NT2/D1 (cell line): ENCODE results near the gene PDE3A.

Experiments used
- DNase-seq: peaks from one replicate; pipeline ENCODE4 v3.0.0-alpha.2; 2011; ENCODE audit warnings: low read depth, low spot score
- H3K27me3 ChIP-seq: 2 replicates; pipeline ENCODE4 v1.6.0; 2011; ENCODE audit warnings: mild to moderate bottlenecking; ENCODE audit not compliant: insufficient read length, insufficient read depth
- H3K36me3 ChIP-seq: 2 replicates; pipeline ENCODE4 v1.6.1; 2011; ENCODE audit warnings: mild to moderate bottlenecking, low read length, mixed read lengths; ENCODE audit not compliant: insufficient read depth, insufficient read length
- H3K4me1 ChIP-seq: 2 replicates; pipeline ENCODE4 v1.5.1; 2011; ENCODE audit not compliant: insufficient read depth, insufficient read length
- H3K4me3 ChIP-seq: 2 replicates; pipeline ENCODE4 v1.5.1; 2011; ENCODE audit warnings: low read depth; ENCODE audit not compliant: insufficient read length
- H3K9ac ChIP-seq: 2 replicates; pipeline ENCODE4 v1.6.0; 2011; ENCODE audit warnings: low read depth; ENCODE audit not compliant: insufficient read length
- H3K9me3 ChIP-seq: 2 replicates; pipeline ENCODE4 v1.5.1; 2011; ENCODE audit warnings: mild to moderate bottlenecking, low read length; ENCODE audit not compliant: insufficient read depth
- SUZ12 ChIP-seq: IDR thresholded peaks from 2 replicates; pipeline ENCODE4 v1.6.1; 2011; ENCODE audit not compliant: insufficient read length, insufficient read depth; ENCODE audit errors: extremely low read depth
- YY1 ChIP-seq: IDR thresholded peaks from 2 replicates; pipeline ENCODE4 v1.6.1; 2011; ENCODE audit not compliant: insufficient read length, insufficient read depth
- ZNF274 ChIP-seq: IDR thresholded peaks from 2 replicates; pipeline ENCODE4 v1.6.1; 2011; ENCODE audit warnings: mild to moderate bottlenecking, low read depth, low read length

Gene PDE3A

DNA sequence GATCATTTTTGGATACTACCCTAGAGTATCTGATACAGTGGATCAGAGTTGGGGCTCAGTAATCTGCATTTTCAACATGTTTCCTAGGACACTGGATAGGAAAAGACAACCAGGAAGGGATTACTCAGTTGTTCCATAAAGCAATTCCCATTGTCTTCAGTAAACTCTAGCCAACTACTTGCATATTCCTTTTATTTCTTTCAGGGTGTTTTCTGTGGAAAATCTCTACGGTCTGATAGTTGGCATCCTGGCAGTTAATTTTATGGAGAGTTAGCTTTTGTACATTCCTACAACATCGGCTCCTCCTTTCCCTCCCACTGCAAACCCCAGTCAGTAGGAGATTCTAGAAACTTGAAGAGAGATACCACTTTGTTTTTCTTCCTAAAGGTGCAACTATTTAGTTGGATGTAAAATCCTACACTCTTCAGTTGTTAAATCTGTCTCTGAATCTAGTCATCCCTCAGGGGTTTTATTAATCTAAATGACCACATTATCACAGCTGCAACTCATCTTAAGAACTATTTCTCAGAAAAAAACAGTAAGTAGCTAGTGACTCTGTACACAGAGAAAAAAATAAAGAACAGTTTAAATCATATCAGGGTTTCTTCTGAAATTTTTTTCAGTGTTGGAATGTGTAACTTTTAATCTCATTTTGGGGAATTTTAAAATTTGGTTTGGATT lies 103.9 kb downstream of the PDE3A start:
- H3K4me1 ChIP-seq, result no peaks in the 10 kb centered on the region
- no peaks in the 10 kb centered on the region for H3K27me3 ChIP-seq
- DNase-seq, result no peak
- peaks cover 19% of the 10 kb centered on the region for H3K9me3 ChIP-seq
- H3K36me3 ChIP-seq, result no peaks in the 10 kb centered on the region
- H3K4me3 ChIP-seq, result no peak overlapping the region
- no peak overlapping the region for H3K9ac ChIP-seq
- TF ChIP-seq ZNF274 (no peak), SUZ12 (no peak), YY1 (no peak)

DNA sequence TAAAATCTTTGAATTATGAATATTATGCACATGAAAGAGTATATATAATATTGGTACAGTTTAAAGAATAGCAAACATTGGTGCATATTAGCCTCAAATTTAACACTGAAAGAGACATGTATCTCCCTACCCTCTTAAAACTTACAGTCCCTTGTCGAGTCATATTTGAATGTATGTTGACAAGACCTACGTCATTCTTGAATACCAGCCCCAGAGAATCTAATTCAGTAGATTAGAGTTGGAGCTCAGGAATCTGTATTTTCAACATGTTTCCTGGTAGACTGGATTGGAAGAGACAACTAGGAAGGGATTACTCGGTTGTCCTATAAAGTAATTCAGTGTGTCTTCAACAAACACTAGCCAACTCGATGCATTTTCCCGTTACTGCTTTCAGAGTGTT lies 104.8 kb downstream of the PDE3A start:
- Histone ChIP-seq H3K9ac (no peak overlapping the region), H3K4me3 (no peak overlapping the region), H3K9me3 (peaks cover 19% of the 10 kb centered on the region), H3K4me1 (no peaks in the 10 kb centered on the region), H3K36me3 (no peaks in the 10 kb centered on the region), H3K27me3 (no peaks in the 10 kb centered on the region)
- TF ChIP-seq YY1, result no peak
- no peak for TF ChIP-seq ZNF274
- no peak for TF ChIP-seq SUZ12
- no peak for DNase-seq

DNA sequence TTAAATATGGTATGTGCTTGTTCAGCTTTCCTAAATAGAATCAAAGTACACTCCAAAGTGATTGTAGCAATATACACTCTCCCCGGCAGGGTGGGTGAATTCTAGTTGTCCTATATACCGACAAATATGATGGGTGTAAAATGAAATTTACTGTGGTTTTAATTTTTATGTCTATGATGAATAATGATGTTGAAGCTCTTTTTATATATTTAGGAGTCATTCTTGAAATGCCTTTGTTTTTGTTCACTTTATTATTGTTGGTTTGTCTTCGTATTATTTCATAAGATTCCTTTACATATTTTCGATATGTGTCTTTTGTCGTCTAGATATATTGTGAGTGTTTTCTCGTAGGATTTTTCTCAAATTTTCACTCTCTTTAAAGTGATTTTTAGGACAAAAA lies 105.7 kb downstream of the PDE3A start:
- TF ChIP-seq YY1, result no peak
- TF ChIP-seq SUZ12, result no peak
- no peak for TF ChIP-seq ZNF274
- no peak for DNase-seq
- no peak overlapping the region for H3K4me3 ChIP-seq
- no peaks in the 10 kb centered on the region for H3K4me1 ChIP-seq
- H3K36me3 ChIP-seq, result no peaks in the 10 kb centered on the region
- no peaks in the 10 kb centered on the region for H3K27me3 ChIP-seq
- peaks cover 19% of the 10 kb centered on the region for H3K9me3 ChIP-seq
- no peak overlapping the region for H3K9ac ChIP-seq

DNA sequence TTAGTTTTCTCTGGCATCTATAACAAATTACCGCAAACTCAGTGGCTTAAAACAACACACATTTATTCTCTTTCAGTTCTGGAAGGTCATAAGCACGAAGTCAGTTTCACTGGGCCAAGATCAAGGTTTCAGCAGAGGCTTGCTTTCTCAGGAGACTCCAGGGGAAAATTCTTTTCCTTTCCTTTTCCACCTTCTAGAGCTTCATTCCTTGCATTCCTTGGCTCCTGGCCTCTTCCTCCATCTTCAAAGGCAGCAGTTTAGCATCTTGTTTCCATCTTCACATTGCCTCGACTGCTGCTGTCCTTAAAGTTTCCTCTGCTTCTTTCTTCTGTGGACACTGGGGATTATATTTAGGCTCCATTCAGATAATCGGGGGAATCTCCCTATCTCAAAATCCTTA lies 106.1 kb downstream of the PDE3A start:
- TF ChIP-seq SUZ12 (no peak), ZNF274 (no peak), YY1 (no peak)
- H3K4me3 ChIP-seq, result no peak overlapping the region
- H3K4me1 ChIP-seq, result no peaks in the 10 kb centered on the region
- no peak overlapping the region for H3K9ac ChIP-seq
- no peaks in the 10 kb centered on the region for H3K36me3 ChIP-seq
- peaks cover 19% of the 10 kb centered on the region for H3K9me3 ChIP-seq
- H3K27me3 ChIP-seq, result no peaks in the 10 kb centered on the region
- peak; percentile 33 for DNase-seq

DNA sequence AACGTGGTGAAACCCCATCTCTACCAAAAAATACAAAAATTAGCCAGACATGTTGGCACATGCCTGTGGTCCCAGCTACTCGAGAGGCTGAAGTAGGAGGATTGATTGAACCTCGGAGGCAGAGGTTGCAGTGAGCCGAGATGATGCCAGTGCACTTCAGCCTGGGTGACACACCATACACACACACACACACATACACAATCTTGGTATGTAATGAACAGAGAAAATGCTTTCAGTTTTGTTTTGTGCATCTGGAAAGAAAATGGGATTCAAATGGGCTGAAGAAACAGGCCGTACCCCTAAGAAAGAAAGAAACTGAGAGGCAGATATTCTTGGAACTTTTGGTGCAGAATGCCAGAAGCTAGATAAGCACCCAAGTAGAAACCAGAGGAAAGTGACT lies 107.2 kb downstream of the PDE3A start:
- Histone ChIP-seq H3K36me3 (no peaks in the 10 kb centered on the region), H3K4me1 (no peaks in the 10 kb centered on the region), H3K4me3 (no peak overlapping the region), H3K27me3 (no peaks in the 10 kb centered on the region), H3K9me3 (peaks cover 19% of the 10 kb centered on the region), H3K9ac (no peak overlapping the region)
- no peak for DNase-seq
- TF ChIP-seq SUZ12 (no peak), YY1 (no peak), ZNF274 (no peak)

DNA sequence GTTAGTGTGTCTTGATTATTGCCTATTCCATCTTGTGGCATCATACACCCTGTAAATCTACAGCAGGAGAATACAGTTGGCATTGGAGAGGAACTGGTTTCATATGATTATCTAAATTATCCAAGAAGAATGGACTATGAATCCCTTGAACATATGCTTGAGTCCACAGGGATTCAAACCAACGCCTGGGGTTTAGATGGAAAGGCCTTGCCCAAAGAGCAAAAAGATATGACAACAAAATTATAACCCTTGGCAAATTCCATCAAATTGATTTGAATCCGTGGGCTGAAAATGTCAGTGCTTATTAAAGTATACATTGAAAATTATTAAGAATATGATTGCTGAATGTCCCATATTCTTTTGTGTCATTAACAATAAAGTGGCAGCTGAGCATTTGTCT lies 108.2 kb downstream of the PDE3A start:
- Histone ChIP-seq H3K27me3 (no peaks in the 10 kb centered on the region), H3K4me3 (no peak overlapping the region), H3K9ac (no peak overlapping the region), H3K36me3 (no peaks in the 10 kb centered on the region), H3K4me1 (no peaks in the 10 kb centered on the region), H3K9me3 (peaks cover 19% of the 10 kb centered on the region)
- TF ChIP-seq ZNF274 (no peak), YY1 (no peak), SUZ12 (no peak)
- DNase-seq, result no peak

DNA sequence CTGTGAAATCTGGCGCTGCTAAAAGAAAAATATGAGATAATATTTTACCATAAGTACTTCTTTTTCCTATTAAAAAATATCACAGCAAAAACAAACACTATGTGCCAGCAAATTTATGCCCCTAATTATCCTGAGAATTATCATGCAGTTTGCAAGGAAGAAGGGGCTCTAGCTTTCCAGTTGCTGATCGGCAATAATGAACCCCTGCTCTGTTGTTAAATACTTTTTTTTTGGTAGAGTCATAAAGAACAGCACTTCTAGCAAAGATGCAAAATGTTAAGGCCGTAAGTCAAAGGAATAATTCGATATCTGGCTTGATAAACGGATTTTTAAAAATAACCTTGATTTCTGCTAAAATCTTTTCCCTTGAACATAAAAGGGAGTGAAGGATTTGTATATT lies 108.9 kb downstream of the PDE3A start:
- H3K36me3 ChIP-seq, result no peaks in the 10 kb centered on the region
- no peak for TF ChIP-seq SUZ12
- no peak for TF ChIP-seq ZNF274
- no peak for TF ChIP-seq YY1
- H3K9me3 ChIP-seq, result peaks cover 19% of the 10 kb centered on the region
- H3K4me3 ChIP-seq, result no peak overlapping the region
- no peak for DNase-seq
- H3K9ac ChIP-seq, result no peak overlapping the region
- no peaks in the 10 kb centered on the region for H3K4me1 ChIP-seq
- no peaks in the 10 kb centered on the region for H3K27me3 ChIP-seq

DNA sequence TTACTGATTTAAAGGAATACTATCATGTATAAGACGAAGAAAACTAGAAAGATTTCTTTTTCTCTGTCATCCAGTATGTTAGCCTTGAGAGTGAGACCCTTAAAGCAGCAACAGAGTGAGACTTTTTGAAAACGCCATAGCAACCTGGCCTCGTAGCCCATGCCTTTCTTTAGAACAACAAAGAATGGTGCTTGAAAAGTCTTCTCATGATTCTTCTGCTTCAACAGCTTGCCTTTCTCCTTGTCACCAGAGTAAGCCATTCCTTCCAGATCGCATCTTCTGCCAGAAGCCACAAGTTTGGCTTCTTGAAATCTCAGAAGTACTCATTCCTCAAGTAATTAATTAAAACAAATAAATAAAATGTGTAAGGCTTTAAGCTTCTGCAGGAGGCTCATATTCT lies 109.3 kb downstream of the PDE3A start:
- no peak for DNase-seq
- Histone ChIP-seq H3K27me3 (no peaks in the 10 kb centered on the region), H3K36me3 (no peaks in the 10 kb centered on the region), H3K4me1 (no peaks in the 10 kb centered on the region), H3K9me3 (peaks cover 19% of the 10 kb centered on the region), H3K9ac (no peak overlapping the region), H3K4me3 (no peak overlapping the region)
- no peak for TF ChIP-seq ZNF274
- no peak for TF ChIP-seq SUZ12
- no peak for TF ChIP-seq YY1
